HT-29 (cell line): ENCODE data around the gene LMTK3. TPM values are rescaled to one million over a fixed set of nuclear protein-coding genes. Genes with fewer than 3 reads are reported as not detected.
A peak's percentile ranks its signal among the peaks of the same experiment; 100 is the strongest.
"Not testable (repeated sequence)": the region's sequence is repeated elsewhere in the genome, so short reads cannot be mapped to it uniquely, and the experiment has no call there.

ENCODE experiments used
- DNase-seq: peaks from one replicate; pipeline ENCODE4 v3.0.0-alpha.2; 2015; ENCODE audit warnings: low spot score
- total RNA-seq: library from RNA; depleted of rRNA; stranded (reverse); fragments of >200 nt; shearing (Covaris generic); gene quantifications from 2 replicates; pipeline ENCODE4 v1.2.3, GENCODE V29; 2014

The LMTK3 gene
- total RNA-seq, 1 experiment from 2014 or later = 12.2 TPM

DNA sequence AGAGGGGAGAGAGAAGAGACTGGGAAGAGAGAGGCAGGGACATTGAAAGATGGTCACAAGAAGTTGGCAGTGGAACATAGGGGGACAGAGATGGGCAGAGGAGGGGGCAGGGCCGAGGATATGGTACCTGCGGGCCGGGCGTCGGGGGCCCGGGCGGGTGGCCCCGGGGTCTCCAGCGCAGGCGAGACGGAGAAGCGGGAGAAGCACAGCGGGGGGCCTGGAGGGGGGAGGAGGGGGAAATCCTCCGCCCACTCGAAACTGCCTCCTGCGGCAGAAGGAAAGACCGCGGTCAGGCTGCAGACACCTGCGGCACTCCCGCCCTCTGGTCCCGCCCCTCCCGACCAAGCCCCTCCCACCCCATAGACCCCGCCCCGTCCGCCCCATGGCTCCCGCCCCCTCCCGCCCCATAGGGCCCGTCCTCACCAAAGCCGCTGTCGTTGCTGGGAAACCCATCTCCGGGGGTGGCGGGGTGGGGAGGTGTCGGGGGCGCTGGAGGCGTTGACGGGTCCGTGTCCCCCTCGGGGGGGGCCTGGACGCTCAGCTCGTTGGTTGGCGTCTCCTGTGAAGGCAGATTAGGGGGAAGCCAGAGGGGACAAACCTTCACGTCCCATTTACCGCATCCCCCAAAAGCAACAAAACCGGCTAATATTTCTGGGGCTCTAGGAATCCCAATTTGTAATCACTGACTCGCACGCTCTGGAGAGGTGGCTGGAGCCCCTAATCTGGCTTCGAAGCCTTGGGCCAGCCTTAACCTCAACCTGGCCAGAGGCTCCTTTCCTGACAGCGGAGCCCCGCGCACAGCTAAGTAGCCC is 20.4 kb downstream of the LMTK3 start:
- peak; percentile 74 for DNase-seq

- peak; percentile 98 for DNase-seq
Observed at GRCh38 chr19:48489608-48490216, 21.9 kb downstream of the LMTK3 start.

GRCh38 chr19:48488478-48488877 is 23.2 kb downstream of the LMTK3 start:
- not testable (repeated sequence) for DNase-seq

- peak; percentile 99 for DNase-seq
Observed at GRCh38 chr19:48487948-48488347, 23.7 kb downstream of the LMTK3 start.

DNA sequence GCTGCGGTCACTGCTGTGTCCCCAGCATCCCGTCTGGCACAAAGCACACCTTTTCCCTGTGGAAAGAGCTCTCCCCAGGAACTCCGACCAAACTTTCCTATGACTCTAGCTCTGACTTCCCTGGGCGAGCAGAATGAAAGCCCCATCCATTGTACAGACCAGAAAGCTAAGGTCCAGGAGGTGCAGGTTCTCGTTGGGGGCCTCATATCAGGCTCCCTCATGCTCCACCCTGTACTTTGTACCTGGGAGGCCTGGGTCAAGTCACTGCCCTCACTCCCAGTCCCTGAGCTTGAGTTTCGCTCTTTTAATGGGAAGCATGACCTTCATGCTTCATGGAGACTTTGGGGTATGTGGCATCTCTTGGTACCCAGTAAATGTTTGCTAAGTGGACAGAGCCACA is 24.1 kb downstream of the LMTK3 start:
- DNase-seq = peak; percentile 78

DNA sequence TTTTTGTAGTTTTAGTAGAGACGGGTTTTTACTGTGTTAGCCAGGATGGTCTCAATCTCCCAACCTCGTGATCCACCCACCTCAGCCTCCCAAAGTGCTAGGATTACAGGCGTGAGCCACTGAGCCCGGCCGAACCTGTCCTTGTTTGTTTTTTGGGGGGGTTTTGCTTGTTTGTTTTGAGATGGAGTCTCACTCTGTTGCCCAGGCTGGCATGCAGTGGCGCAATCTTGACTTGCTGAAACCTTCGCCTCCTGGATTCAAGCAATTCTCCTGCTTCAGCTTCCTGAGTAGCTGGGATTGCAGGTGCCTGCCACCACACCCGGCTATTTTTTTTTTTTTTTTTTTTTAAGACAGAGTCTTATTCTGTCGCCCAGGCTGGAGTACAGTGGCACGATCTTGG is 24.9 kb downstream of the LMTK3 start:
- DNase-seq = not testable (repeated sequence)

DNA sequence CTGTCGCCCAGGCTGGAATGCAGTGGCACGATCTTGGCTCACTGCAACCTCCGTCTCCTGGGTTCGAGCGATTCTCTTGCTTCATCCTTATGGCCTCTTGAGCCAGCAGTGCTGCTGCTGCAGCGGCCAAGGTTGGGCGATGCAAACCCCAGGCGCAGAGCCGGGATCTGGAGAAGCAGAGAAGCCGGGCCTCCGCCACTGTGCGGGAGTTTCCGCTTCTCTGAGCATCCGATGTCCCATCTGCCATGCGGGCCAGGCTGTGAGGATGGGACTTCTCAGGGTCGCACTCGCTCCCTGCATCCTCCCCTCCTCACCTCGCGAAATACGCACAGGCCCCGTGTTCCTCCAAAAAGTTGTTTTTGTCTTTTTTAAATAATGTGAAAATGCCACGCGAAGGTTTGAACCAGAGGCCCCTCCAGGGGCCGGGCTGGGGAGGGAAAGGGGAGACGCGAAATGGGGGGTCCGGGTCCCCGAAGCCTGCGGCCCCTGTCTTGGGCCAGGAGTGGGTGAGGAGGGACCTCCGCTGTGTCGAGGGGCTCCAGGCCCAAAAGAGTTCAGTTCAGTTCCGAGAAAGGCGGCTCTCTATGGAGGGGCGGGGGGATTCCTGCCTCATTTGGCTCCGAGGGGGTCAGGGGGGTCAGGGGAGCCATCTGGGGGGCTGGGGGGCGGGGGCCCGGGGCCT is 26.6 kb downstream of the LMTK3 start:
- no peak for DNase-seq

- DNase-seq = no peak
Observed at GRCh38 chr19:48484247-48484893, 27.3 kb downstream of the LMTK3 start.

- DNase-seq = no peak
Observed at GRCh38 chr19:48483301-48483700, 28.3 kb downstream of the LMTK3 start.

DNA sequence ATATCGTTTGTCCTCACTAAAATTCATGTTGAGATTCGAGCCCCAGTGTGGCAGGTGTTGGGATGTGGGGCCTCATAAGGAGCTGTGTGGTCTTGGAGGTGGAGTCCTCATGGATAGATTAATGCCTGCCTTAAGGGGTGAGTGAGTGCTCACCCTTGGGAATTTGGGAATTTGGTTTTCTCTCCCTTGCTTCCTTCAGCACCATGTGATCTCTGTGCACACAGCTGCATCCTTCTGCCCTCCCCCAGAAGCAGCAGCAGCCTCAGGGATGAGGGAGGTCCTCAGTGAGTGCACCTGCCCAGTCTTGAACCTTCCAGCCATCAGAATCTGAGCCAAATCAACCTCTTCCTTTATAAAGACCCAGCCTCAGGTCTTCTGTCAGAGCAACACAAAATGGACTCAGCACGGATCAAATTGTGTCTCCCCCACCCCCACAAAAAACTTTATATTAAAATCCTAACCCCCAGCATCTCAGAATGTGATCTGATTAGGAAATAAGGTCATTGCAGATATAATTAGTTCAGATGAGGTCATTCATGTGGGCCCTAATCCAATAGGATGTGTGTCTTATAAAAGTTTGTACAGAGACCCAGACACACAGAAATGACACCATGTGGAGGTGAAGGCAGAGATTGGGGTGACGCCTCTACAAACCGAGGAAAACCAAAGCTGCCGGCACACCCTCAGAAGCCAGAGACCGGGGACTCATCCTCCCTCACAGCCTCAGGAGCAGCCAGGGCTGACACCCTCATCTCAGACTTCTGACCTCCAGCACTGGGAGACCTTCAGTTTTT is 29.6 kb downstream of the LMTK3 start:
- DNase-seq = no peak

DNA sequence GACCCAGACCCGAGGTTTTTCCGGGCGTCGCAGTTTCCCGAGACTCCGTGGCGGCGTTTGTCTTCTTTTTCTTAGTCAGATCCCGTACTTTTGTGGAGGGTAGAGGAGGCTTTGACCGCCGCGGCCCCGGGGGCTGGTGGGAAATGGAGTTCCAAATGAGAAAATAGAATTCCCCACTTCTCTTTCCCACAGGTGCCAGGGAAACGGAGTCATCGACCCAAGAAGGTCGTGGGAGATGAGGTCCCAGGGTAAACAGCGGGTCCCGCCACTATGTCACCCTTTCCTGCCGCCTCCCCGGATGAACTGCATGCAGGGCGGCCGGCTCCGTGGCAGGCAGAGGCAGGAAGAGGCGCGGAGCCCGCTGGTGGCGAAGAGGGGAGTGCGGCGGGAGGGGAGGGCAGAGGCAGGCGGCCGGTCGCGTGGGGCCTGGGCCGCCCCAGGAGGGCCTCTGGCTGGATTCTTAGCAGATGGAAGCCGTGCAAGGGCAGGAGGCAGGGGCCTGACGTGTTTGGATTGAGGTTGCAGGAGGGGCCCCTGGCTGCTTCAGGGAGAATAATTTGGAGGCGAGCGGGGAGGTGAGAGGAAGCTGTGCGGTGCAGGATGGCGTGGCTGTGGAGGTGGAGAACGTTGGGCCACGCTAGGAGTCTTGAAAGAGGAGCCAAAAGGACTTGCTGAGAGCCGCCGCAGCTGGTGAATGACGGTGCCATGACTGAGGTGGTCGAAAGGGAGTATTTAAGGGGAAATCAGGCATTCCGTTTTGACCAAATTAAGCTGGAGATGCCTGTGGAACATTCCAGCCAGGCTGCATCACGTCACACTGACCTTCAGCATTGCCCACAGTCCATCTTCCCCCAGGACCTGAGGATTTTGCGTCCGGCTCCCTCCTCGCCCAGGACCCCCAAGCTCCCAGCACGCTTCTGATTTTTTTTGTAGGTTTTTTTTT is 30.8 kb downstream of the LMTK3 start:
- no peak for DNase-seq

DNA sequence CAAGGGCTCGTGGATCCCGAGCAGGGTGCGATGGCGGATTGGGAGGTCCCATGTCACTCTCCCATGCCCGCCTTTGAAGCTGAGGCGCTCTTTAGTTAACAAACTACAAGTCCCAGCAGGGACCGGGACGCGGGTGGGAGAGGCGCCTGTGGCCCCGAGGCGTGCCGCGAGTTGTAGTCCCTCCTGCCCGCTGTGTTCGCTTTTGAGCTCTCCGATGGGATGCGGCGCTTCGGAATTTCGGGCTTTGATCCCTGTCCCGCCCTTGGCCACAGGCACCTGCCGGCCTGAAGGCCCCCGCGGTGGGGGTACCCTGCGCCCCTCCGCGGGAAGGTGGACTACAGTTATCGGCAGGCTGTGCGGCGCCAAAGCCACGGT is 31.5 kb downstream of the LMTK3 start:
- DNase-seq = no peak

GRCh38 chr19:48479686-48480085 is 31.9 kb downstream of the LMTK3 start:
- no peak for DNase-seq

DNA sequence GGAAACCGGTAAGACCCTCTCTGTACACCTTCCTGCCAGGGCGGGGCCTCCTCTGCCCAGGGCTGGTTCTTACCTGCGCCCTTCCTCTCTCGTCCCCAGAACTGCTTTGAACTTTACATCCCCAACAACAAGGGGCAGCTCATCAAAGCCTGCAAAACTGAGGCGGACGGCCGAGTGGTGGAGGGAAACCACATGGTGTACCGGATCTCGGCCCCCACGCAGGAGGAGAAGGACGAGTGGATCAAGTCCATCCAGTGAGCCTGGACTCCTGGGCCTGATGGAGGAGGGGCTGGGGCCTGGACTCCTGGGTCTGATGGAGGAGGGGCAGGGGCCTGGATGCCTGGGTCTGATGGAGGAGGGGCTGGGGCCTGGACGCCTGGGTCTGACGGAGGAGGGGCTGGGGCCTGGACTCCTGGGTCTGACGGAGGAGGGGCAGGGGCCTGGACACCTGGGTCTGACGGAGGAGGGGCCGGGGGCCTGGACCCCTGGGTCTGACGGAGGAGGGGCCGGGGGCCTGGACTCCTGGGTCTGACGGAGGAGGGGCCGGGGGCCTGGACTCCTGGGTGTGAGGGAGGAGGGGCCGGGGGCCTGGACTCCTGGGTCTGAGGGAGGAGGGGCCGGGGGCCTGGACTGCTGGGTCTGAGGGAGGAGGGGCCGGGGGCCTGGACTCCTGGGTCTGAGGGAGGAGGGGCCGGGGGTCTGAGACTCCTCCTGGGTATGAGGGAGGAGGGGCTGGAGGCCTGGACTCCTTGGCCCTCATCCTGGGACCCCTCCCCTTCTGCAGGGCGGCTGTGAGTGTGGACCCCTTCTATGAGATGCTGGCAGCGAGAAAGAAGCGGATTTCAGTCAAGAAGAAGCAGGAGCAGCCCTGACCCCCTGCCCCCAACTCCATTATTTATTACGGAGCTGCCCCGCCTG is 33.0 kb downstream of the LMTK3 start:
- no peak for DNase-seq

GRCh38 chr19:48477698-48478338 is 33.8 kb downstream of the LMTK3 start:
- no peak for DNase-seq

DNA sequence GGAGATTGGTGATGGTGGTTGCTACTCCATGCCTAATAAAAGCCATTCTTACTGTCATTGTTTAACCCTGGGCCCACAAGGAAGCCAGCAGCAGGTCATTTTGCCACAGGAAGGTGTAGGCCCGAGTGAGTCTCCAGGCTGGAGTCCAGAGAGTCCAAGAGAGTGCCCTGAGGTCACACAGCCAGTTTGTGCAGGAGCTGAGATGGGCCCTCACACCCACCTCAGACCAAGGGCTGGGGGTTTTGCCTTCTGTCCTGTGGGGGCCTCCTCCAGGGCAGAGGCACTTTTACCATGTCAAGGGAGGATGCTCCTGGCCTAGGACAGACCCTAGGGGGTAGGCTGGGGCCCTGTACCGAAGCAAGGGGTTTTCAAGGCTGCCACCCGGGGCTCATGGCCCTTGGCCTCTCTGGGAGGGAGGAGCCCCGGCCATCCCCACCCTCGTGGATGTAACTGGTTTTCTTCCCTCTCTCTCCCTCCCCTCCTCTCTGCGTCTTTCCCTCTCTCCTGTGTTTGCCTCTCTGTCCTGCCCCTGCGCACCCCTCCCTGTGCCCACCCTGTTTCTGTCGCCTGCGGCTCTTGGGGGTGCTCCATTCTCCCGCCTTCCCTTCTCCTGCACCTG is 34.5 kb downstream of the LMTK3 start:
- DNase-seq = no peak

DNA sequence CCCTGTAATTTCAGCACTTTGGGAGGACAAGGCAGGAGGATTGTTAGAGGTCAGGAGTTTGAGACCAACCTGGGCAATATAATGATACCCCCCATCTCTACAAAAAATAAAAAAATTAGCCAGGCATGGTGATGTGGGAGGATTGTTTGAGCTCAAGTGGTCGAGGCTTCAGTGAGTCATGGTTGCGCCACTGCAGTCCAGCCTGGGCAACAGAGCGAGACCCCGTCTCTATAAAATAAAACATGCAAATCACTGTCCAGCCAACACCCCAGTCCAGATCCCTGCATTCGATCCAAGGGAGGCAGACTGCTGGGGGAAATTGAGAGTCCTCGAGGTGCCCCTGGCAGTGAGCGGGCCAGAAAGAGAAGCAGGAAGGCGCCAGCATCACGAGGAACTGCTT is 35.5 kb downstream of the LMTK3 start:
- DNase-seq = no peak

- no peak for DNase-seq
Observed at GRCh38 chr19:48475369-48476068, 36.1 kb downstream of the LMTK3 start.
